HCEC 1CT (cell line): Measurements from ENCODE around the gene MRPL36.
A peak's percentile ranks its signal among the peaks of the same experiment; 100 is the strongest.

Experiments used
- DNase-seq: peaks from one replicate; pipeline ENCODE4 v3.0.0-alpha.2; 2017

The MRPL36 gene

DNA sequence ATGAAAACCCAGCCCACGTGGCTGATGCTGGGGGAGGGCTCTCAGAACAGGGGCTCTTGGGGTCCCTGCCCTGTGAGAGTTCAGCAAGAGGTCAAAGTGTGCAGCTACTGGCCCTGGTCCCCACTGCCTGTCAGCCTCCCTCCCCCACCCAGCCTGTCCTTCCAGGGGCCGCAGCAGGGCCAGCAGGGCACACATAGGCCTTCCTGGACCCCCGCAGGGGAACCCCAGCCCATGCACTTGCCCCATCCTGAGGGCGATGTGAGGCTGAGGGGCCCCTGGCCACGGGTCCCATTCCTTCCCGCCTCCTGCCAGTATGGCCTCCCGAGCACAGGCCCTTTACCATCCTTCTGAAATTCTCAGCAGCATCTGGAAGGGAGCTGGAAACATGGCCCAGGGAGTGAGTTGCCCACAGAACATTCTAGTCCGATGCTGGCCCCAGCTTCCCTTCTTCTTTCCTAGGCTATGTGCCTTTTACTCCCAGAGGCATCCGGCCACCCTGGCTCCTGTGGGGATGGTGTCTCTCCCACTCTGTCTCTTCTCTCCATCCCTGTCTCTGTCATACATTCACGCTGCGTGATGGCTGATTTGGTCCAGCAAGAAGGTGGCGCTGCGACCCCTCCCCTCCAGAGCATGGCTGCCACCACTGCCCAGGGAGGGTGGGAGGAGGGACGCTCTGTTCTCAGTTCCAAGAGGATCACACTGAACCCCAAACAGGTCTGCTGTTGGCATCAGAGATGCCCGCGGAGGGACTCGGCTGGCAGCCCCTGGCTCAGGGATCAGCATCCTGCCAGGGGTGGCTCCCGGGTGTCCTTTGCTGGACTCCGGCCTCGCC, 19.6 kb downstream of the MRPL36 start:
- no peak for DNase-seq

DNA sequence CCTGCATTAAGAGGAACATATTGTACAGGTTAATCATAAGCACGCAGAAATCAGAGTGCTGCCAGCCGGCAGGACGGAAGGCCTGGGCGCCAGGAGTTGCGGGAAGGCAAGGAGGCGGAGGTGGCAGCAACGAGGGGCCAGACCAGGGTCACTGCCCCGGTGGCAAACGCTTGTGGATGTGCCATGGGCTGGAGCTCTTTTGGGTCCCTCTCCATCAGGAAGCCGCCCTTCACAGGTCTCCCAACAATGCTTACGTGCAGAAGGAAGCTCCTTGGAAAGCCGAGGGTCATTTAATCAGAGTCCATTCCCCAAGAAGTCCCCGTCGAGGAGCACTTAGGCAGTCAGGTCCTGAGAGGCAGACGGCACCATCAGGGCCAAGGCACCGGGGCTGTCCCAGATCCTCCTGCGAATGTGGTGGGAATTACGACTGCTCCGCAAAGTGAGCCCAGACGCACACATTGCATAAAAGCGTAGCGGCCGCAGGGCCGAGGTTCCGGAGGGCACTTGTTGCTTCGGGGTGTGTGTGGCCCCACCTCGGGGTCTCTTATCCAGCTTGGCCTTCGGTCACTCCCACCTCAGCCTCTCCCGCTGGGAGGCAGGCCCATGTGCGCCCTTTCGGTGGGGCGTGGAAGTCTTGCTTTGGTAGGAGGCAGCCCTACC, 20.5 kb downstream of the MRPL36 start:
- DNase-seq = no peak

DNA sequence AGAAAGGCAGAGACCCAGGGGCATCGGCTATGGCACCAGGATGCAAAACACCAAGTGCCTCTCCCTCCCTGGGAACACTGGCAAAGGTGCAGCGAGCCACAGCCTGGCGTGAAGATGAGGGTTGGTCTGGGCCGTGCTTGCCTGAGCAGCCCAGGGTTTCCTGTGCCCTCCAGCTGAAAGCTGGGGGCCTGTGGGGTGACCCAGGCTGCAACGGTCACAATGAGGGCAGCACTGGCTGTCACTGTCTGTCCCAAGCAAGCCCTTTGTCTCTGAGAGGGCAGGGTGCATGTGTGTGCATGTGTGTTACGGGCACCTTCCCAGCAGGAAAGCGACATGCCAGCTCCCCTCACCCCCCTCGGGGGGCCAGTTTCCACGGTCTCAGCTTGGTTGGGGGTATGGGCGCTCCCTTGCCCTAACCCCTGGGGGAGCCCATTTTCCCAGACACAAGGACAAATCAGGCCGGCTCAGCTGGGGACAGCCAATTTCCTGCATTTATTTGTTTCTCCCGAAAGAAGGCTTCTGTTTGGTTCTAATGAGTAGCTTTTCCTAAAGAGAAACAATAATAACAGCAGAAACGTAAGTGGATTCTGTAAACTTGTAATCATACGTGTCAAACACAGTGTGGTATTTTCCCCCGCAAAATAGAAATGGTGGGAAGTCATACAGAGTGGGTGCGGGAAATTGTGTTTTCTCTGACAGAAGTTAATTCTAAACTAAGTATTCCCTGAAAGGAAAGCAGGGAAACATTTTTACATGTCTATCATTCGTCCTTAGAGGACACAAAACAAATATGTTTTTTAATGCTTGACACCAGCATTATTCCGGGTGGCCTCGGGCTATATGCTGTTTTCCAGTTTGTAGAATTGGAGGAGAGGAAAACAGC, 21.3 kb downstream of the MRPL36 start:
- DNase-seq = no peak

DNA sequence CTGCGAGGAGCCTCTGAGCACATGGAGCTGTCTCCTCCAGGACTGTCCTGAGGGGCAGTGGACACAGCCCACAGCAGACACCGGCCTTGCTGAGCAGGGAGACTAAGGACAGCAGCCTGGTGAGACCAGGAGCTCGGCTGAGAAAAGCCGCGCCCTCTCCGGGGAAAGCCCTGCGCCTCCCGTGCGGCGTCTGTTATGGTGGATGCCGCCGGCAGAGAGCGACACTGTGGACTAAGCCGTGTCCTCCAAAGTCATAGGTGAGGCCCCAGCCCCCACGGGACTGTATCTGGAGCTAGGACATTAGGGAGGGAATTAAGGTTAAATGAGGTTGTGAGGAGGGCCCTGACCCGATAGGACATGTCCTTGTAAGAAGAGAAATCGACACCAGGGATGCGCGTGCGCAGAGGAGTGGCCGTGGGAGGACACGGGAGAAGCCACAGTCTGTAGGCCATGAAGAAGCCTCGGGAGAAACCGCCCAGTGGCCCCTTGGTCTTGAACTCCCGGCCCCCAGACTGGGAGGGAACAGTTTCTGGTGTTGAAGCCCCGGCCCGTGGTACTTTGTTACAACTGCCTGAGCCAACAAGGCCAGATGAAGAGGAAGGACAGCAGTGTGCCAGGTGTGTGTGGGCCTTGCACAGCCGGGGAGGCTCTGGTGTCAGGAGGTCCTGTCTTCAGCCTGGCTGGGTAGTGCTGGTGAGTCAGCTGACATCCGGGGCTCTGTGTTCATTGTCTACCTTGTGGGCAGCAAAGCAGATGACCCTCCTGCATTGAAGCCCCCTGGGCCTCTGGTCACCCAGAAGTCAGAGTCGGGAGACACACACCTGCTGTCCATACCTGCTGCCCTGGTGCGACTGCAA, 22.1 kb downstream of the MRPL36 start:
- no peak for DNase-seq

DNA sequence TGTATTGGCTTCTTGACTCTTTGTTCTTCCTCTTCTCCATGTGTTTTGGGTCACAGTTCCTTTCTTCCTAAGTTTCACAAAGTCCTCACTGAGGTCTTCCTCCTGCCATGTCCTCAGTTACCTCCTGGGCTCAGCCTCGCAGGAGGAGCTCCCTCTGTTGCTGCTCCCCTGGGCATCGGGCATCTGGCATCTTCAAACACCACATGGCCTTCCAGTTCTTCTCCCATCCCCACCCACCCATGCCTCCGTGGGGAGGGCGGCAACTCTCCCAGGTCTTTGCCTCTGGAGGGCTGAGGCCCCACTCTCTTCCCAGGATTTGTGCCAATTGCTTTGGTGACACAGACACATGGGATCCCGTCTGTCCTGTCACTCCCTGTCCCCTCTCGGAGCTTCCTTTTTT, 22.8 kb downstream of the MRPL36 start:
- DNase-seq = no peak

DNA sequence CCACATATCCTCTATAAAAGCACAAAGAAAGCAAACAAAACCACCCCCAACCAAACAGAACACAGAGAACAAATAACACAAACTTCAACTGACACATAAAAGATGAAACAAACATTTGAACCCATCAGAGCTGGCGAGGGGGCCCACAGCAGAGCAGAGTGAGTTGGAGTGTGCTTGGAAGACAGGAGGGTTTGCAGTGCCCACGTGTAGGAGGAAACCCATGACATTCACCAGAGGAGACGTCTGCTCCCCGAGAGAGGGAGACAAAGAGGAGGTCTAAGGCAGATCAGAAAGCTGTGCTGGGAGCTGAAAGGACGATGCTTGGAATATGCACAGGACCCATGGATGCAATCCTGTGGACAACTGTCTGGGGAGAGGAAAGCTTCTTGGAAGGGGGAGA, 27.0 kb downstream of the MRPL36 start:
- DNase-seq = peak; percentile 47

DNA sequence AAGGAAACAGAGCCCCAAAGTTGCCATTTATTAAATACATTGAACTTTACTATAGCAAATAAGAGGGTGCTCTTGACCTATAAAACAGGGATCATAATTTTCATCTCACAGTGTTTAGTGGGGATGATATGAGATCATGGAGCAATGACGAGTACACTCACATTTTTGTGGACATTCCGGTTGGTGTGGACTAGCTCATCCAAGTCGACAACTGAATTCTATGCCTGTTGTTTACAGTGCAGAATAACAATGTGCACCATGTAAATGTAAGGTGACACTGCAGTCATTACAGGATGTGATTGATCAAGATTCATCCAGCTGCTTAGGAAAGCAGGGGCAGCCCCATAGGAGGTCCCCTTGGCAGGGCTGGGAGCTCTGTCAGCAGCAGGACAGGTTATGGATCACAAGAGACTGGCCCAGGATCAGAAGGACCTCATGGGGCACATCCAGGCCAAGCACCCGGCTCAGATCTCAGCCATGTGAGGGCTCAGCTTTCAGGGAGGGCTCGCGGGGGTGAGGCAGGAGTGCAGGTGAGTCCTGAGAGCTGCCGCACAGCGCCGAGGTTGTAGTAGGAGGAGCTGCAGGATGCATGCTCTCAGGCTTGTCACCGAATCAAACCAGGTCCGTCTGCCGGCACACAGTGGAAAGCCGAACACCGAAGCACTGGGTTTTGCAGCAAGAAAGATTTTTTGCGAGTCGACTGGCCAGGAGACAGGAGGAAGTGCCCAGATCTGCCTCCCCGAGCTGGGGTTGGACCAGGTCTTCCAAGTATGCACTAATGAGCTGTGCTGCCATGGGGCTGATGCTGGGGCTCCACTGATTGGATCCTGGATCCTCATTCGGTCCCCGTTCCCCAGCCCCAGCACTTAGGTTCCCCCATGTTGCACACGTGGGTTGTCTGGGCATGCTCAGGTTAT, 28.2 kb downstream of the MRPL36 start:
- DNase-seq = no peak

DNA sequence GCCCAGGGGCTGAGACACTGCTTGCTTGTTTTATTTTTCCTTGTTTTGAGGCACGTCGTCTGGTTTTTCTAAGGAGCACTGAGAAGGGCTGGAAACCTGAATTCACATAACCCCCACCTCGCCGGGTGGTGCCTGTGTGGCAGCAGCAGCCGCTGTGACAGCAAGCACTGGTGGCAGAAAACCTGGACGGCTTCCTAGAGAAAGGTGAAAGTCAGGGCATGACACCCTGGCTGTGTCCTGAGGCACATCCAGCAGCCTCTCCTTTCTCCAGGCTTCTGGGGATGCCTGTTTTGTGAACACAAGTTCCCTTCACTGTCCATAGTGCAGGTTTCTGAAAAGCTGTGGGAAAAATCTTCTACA, 29.2 kb downstream of the MRPL36 start:
- no peak for DNase-seq

DNA sequence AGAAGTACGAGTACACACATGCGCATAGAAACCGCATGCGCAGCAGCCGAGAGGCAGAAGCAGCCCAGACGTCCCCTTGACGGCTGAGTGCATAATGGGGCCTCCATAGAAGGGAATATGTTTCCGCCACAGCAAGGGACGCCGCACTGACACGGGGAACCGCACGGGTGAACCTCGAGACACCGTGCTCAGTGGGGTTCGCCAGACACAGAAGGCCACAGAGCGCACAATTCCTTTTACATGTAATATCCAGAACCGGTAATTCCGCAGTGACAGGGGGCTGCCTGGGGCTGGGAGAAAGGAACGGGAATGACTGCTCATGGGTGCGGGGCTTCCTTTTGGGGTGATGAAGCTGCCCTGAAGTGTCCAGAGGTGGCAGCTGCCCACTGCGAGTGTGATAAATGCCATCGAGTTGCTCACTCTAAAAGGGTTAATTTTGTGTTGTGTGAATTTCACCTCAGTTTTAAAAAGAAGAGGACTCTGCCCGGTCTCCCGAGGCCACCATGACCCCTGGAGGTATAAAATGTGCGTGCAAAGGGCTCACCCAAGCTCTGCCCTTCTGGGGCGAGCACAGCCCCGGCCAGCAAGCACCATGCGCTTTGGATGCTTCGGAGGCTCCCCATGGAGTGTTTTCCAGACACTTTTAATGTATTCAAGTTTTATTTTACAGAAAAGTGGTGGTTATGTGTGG, 29.7 kb downstream of the MRPL36 start:
- no peak for DNase-seq

DNA sequence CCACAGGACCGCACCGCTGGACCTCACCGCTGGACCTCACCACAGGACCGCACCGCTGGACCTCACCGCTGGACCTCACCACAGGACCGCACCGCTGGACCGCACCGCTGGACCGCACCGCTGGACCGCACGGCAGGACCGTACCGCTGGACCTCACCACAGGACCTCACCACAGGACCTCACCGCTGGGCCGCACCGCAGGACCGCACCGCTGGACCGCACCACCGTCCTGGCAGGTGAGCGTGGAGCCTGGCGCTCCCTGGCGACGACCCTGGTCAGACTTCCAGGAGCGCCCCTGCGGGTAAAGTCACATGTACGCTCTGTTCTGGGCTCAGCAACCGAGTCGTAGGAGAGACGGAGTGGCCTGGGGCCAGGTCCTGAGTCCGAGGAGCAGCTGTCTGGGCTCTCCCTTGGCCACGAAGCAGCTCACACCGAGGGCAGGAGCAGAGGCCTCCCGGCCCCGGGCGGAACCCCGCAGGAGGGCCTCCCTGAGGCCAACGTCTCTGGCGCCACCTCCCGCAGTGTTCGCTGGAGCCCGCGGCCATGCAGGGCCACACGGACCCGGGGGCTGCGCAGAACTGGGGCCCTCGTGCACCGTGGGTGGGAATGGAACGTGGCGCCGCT, 30.5 kb downstream of the MRPL36 start:
- no peak for DNase-seq

DNA sequence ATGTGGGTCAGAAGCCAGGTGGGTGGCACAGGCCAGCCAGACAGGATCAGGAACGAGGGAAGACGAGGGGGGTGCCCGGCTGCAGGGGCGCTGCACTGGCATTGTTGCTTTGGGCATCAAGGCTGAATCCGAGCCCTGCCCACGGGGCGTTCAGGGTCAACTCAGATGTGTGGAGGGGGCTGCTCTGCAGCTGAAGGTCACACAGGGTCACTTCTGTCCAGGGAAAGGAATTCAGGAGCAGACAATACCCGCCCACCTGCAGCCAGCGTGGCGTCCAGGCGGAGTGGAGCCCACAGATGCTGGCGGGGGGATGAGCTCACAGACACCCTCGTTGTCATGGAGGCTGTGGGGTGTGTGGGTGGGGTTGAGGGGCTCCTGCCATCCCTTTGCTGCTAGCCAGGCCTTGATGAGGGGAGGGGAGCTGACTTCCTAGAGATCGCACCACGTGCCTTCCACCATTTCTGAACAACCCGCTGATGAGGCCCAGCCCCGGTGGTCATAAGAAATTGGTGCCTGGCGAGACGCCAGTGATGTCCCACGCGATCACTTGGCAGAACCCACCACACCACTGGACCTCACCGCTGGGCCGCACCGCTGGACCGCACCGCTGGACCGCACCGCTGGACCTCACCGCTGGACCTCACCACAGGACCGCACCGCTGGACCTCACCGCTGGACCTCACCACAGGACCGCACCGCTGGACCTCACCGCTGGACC, 31.2 kb downstream of the MRPL36 start:
- DNase-seq = no peak

DNA sequence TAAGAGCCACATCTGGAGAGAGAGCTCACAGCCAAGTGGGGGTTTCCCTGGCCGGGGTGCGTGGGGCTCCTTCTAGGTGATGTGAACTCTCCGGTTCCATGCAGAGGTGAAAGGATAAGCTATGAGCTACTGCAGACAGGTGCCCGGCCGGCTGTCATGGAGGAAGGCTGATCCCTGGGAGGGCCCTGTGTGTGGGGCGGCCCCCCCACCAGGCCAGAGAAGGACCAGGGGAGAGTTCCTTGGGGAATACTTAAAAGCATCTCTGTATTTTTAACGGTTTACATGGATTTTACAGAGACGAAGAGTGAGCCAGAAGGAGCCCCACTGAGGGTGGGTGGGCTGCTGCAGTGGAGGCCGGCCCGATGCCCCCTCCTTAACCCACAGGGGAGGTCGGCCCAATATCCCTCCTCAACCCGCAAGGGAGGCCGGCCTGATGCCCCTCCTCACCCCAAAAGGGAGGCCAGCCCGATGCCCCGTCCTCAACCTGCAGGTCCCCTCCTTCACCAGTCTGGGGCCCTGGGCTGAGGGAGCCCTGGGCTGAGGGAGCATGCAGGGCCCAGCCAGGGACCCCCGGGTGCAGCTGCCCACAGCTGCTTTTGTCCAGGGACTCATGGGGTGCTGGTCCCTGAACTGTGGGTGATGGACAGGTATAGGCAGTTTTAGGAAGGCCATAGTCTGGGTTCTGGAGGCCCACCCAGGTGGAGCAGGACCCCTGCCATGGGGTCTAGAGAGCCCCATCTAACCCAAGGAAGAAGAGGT, 31.9 kb downstream of the MRPL36 start:
- no peak for DNase-seq

DNA sequence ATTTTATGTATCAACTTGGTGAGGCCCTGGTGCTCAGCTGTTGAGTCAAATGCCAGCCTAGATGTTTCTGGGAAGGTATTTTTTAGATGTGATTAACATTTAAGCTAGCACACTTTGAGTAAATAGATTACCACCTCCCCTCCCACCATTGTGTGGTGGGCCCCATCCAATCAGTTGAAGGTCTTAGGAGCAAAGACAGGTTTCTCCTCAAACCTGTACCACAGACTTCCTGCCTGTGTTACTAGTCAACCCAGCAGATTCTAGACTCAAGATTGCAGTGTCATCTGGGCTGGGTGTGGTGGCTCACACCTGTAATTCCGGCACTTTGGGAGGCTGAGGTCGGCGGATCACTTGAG, 33.8 kb downstream of the MRPL36 start:
- no peak for DNase-seq

DNA sequence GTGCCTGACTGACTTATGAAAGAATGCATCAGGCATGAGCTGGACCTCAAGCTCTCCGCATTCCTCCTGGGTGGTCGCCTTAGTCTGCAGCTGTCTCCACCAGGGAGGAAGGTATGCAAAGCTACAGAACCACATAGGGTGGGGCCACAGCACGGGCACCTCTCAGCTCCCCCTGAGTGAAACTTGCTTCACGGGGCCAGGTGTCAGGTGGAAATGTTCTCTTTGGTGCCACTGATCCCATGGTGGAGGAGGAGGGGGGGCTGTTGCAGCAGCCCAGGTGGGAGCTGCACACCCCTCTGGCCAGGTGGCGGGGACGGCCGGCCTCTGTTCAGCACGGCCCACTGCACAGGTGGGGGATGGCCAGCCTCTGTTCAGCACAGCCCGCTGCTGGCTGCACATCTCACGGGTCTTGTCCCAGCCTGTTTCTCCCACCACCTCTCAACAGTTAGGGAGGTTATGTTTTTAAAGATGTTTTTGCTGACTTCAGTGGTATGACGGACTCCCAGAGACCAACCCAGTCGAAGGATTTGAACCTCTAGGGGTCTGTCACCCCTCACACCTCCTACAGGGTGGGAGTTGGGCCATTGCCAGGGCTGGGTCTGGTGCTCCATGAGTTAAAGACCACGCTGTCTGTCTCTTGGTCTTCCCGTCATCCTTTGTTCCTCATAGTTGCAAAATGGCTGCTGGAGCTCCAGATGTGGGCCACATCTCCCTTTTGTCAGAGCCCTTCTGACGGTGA, 34.3 kb downstream of the MRPL36 start:
- no peak for DNase-seq

DNA sequence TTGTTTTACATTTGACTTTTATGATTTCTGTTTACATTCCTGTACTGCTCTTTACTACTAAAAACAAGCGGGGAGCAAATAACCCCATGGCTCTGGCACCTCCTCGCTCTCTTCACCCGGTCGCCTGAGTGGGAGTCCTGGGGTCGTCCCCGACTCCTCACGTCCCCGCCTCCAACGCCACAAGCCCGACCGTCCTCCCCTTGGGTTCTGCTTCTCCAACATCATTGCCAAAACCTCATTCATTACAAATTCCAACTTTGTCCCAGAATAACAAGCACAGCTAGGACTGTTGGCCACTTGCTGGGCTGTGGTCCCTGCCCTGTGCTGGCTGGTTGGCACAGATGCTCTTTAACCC, 35.1 kb downstream of the MRPL36 start:
- no peak for DNase-seq

DNA sequence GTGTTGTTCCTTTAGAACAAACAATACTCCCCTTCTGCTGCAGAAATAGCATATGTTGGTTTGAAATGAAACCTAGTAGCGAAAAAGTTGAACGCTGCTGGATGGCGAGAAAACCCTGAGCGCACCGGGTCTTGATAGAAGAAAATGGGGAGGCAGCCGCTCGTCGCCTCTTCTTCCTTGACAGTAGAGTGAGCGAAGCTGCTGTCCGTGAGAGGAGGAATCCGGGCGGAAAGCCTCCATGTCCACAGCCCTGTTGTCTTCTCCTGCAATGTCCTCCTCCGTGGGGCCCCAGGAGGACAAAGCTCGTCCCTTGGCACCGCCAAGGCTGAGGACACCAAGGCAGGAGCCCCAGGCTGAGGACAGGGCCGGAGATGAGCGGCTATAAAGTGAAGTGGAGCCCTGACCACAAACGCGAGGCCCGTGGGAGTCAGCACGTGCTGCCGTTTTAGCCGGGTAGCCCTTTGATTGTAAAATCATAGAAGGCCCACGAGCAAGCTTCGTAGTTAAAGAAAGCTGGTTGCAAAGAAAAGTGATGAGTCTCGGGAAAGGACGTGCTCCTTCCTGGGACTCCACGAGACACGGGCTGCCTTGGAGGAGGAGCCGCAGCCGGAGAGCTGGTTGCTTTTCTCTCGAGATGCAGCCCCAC, 35.6 kb downstream of the MRPL36 start:
- DNase-seq = no peak

DNA sequence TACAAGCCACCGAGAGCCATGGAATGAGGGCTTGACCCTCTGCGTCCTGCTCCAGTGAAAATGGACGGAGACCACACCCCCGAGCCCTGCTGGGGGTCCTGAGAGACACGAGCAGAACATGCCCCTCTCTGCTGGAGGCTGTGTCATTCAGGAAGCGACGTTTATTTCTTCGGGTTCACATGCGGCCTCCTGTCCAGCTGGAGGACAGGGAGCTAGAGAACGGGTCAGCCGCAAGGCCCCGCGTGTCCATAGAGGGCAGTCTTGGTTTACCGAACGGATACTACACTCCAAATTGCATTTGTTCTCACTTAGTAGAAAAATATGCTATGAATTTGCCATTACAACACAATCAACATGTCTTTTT, 36.1 kb downstream of the MRPL36 start:
- DNase-seq = peak; percentile 72
